GM13976 (cell line): ENCODE data around the gene TGFBR3.

Experiments used
- DNase-seq: peaks from one replicate; pipeline ENCODE4 v3.0.0; 2012; ENCODE audit warnings: low spot score
- in situ Hi-C: fragments of 300-500 bp; cut with MboI; formaldehyde crosslinking; loops from one replicate; pipeline ENCODE4 v1.12.0; 2022; ENCODE audit warnings: low sequenced_read_pairs, mixed read lengths, inconsistent platforms; ENCODE audit not compliant: unreplicated experiment
- TF ChIP-seq, protein P1 (sequence below): IDR thresholded peaks from 2 replicates; pipeline ENCODE4 v1.5.1; 2012; ENCODE audit warnings: borderline replicate concordance, mild to moderate bottlenecking; ENCODE audit not compliant: insufficient read depth; ENCODE audit errors: extremely low read depth, missing control alignments, control extremely low read depth

TGFBR3 gene

DNA sequence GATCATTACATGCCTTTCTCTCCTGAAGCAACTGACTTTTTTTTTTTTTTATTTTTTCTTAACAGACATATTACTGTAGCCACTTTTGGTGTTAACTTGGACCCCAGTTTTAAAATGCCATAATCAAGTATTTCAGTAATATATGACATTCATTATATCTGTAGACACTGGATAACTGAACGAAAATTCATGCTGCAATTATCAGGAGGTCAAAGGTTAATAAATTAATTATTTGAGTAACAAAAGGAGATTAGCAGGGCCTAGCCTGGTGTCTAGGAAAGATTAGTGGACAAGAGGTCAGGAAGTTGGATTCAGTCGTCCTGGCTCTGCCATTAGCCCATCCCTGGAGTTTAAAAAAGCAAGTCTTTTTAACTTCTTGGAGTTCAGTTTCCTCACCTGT, 168.1 kb downstream of the TGFBR3 start:
- DNase-seq: no peak
- TF ChIP-seq, protein P1, sequence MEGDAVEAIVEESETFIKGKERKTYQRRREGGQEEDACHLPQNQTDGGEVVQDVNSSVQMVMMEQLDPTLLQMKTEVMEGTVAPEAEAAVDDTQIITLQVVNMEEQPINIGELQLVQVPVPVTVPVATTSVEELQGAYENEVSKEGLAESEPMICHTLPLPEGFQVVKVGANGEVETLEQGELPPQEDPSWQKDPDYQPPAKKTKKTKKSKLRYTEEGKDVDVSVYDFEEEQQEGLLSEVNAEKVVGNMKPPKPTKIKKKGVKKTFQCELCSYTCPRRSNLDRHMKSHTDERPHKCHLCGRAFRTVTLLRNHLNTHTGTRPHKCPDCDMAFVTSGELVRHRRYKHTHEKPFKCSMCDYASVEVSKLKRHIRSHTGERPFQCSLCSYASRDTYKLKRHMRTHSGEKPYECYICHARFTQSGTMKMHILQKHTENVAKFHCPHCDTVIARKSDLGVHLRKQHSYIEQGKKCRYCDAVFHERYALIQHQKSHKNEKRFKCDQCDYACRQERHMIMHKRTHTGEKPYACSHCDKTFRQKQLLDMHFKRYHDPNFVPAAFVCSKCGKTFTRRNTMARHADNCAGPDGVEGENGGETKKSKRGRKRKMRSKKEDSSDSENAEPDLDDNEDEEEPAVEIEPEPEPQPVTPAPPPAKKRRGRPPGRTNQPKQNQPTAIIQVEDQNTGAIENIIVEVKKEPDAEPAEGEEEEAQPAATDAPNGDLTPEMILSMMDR: no peak
- in situ Hi-C loops: no loop called here

DNA sequence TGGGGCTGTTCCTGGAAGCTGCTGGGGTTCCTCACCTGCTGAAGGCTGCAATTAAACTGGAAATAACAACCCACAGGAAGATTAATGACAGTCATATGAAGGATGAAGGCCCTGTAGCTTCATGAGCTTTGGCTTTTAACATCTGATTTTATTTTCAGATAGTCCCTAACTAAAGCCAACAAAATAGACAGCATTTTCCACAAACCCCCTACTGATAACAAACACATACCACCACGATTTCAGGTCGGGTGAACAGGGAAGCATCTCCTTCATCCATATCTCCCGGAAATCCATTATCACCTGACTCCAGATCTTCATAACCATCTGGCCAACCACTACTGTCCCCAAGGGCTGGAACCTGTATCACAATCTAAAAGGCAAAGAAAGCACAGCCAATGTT, 169.6 kb downstream of the TGFBR3 start:
- no peak for DNase-seq
- in situ Hi-C loops: no loop called here
- TF ChIP-seq, protein P1: no peak

- in situ Hi-C loops: no loop called here
- no peak for DNase-seq
- TF ChIP-seq, protein P1: no peak
Observed at GRCh38 chr1:91715416-91716000, 170.4 kb downstream of the TGFBR3 start.

GRCh38 chr1:91714867-91715381, 171.0 kb downstream of the TGFBR3 start:
- in situ Hi-C loops: no loop called here
- DNase-seq: no peak
- TF ChIP-seq, protein P1: no peak

DNA sequence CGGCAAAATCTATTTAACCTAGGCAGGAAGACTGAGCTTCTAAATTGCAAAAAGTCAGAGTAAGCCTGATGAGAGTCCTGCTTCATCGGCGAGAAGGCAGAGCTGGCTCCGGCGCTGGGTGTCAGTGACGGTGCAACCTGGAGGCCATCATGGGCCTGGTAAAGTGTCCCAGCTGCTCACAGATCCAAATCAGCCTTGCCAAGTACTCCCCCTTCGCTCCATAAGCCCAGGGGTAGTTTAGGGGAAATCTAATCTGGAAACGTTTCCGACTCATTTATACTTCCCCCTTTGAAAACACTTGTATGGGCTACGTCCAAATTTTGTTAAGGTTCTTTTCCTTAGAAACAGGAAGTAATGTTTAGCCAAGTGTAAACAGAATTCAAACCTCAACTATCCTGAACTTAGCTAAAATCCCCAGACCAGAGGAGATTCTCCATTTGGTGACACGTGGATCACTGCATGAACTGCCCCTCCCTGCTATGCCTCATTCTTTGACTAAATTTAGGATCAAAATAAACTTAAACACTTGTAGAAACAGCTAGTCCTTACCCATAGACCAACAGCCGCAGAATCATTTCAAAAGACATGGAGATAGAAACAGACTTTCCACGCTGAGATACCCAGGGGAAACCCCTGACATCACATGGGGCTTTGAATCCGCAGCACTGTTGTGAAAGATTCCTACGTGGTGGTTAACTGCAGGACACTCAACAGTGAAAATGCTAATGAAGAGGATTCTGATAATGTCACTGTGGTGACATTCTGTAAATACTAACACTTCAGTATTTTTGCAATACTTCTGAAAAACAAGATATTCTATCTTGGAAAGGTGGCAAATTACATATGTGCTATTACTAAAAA, 172.7 kb downstream of the TGFBR3 start:
- TF ChIP-seq, protein P1: no peak
- peak; percentile 50 for DNase-seq
- in situ Hi-C loops: no loop called here

DNA sequence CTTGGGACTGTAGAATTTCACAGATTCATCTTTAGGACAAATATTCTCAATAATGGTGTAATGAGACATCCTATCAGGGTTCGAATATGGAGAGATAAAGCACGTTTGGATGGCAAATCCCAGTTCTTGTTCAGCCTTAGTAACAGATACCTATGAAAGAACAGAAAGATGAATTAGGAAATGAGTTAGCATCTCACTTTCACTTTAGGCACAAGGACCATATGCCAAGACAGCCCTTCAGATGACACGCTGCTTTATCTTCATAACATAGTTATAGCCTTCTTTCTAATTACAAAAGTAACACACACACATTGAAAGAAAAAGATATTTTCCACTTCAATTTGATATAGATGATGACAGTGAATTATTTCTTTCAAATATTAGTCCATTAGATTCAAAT, 173.6 kb downstream of the TGFBR3 start:
- in situ Hi-C loops: no loop called here
- TF ChIP-seq, protein P1: no peak
- DNase-seq: no peak
